Stimulated activated CD8-positive, alpha-beta memory T cell treated with anti-CD3 and anti-CD28 coated beads, Interleukin-2, amount 100 ng/mL, for 48 hours (primary cell): ENCODE measurements around the gene PRKCE.

Experiments
- DNase-seq, 2 donors: peaks; one replicate each; pipeline ENCODE4 v3.0.0-alpha.2; 2020; ENCODE audit warnings: low read depth in 2 of 2

Gene PRKCE

DNA sequence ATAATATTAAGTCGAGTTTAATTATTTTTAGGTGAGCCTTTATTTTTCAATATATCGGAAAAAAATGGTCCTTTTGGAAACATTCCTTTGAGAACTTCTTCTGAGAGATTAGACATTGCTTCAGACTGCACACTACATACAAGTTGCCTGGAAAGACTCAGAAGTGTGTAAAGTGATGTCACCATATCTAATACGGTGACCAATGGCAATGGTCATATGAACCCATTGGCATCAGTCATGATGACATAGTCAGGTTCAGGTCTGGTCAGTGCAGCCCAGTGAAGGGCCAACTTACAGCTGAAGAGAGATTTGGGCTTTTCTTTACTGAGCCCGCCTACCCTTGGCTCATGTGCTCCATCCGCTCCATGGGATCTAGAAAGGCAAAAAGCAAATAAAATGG lies 362.3 kb downstream of the PRKCE start:
- DNase-seq, result no peak

DNA sequence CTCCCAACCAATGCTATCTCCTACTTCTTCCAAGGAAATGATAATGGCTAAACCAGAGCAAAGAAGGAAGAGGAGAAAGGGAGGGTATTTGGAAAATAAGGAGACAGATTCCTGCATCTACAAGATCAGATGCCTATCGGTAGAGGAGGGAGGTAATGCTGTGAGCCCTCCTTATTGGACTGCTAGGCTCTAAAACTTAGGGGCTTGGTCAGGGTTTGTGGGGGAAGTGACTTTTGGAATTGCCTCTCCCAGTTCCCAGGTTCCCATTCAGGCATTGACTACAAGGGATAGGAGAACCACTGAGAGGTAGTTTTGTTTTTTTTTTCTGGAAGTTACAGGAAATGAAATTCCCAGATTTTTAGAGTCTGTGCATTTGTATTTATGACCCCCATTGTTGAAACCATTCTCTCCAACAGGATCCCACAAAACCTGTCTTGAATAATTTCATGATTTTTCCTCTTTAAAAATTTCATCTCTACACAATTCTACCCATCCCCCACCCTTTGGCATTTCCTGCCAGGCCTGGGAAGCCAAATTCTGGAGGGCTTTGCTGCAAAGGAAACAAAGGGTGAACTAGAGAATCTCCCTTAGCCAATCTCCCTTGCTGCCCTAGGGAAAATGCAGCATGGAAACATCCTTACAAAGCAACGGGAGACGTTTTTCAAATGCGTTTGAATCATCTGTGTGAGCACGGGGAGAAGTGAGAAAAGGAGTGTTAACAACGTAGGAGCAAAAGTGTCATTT lies 363.6 kb downstream of the PRKCE start:
- DNase-seq, result no peak

DNA sequence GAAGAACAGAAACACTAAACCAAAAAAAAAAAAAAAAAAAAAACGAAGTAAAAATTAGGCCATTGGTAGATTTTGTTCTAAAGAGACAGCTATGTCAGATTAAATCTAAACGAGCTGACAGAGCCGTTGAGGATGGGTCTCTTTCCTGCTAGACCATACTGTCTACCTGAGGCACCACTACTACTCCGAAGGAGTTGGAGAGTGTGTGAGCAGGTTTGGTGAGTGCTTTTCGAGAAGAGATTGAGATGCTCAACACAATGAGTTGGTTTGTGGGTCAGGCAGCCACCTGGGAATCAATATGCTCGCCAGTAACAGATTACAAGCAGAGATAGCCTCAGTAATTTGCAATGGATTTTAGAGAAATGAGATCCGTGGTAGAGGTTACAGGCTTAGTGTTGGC lies 364.2 kb downstream of the PRKCE start:
- DNase-seq, result no peak

DNA sequence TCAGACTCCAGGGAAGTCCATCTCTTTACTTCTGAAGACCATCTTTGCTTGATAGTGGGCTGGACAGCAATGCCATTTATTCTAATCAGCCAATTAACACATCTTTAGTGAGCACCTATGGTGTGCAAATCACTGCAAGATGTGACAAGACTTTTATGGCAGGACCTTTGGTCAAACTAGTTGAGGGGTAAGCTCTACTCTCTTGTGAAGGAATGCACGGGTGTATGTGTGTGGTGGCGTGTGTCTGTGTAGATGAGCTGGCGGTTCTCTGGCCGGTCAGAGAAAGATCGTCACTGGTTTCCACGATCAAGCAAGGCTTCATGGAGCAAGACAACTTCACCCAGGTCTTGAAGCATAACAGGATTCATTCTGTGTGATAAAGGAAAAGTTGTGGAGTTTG lies 364.6 kb downstream of the PRKCE start:
- no peak for DNase-seq

DNA sequence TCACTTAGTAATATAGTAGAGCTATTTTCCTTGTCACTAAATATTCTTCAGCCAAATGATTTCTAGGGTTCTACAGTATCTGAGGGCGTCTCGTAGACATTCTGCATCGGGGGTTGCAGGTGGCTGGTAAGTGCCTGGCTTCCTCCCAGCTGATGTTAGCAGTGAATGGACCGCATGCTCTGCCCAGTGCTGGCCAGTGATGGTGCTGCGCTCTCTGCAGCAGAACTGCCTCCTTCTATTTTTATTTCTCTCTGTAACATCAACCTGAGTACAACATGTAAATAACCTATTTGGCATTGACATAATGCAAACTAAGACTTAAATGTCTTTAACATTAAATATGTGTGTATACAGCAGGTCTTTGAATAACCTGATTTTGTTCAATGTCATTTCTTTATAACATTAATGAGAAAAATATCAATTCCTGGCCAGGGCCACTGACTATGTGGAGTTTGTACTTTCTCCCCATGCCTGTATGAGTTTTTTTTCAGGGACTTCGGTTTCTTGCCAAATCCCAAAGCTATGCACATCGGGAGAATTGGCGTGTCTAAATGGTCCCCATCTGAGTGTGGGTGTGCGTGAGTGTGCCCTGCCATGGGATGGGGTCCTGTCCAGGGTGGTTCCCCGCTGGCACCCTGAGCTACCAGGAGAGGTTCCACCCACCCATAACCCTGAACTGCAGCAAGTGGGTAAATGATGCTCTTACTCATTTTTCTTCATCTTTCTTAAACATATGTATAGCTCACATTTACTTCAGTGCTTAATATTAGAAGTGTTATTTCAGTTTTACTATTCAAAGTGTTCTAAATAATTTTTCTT lies 367.5 kb downstream of the PRKCE start:
- DNase-seq, result no peak

DNA sequence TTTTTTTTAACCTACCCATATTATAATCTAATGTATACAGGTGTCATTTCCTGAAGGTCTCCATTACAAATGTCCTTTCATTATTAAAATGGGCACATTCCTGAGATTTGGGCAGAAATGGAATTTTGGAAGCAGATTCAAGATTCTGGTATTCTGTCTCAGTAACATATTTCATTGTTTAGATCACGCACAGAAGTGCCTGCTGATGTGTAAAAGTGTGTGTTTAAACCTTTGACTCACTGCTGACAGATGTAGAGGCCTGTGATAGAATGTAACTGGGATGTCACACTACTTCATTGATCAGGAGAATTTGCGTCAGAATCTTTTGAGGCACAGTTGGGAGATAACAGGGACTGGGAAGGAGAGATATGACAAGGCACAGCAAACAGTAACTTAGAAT lies 368.9 kb downstream of the PRKCE start:
- no peak for DNase-seq

DNA sequence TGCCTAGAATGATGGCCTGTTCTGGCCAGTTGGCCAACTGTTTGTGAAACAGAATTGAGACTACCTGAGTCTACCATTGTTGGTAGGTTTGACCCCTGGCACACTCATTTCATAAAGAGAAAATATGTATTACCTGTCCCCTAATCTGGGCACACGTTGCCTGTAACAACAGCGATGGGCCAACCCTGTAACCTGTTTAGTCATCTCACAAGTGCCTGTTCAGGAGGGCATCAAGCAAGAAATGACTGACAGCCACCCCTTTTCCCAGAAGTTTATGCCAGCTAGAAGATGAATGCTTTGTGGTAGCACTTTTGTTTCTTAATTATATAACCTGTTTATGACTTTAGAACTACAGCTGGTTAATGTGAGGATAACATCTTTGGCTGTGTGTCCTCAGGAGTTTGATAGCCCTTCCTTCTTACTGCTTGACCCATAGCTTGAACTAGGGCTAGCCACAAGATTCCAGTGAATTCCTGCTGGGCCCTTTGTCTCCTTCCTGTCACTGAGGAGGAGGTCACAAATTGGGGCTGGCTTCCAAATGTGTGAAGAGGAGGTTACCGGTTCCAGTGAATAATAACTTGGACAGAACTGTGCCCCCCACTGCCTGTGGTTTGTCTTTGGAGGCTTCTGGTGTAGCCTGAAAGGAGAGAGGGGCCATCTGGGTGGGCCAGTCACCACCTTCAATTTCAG lies 371.8 kb downstream of the PRKCE start:
- no peak for DNase-seq

DNA sequence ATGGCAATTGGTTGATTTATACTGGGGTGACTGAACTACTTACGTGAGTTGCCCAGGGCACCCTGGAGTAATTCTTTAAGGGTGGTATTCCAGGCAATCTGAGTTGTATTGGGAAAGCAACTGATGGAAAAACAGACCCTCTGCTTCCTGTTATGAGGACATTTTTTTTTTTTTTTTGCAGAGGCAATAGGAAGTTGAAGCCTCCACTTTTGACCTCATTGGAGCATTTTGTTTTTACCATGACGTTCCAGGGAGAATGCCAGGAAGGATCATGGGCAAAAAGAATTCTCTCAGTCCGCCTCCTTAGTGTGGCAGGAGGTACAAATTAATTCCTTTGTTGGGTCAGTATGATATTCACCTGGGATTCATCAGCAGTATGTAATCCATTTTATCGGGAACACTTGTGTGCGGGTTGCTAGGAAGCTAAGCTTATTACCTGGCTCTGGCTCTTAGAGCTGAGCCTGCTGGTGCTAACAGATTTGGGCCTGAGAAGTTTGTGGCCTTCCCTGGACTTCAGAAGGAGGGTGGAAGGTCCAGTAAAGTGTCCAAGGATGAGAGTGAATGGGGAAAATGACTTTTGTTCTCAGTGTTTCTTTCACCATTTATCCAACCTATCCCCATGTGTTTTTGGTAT lies 372.8 kb downstream of the PRKCE start:
- DNase-seq, result no peak

DNA sequence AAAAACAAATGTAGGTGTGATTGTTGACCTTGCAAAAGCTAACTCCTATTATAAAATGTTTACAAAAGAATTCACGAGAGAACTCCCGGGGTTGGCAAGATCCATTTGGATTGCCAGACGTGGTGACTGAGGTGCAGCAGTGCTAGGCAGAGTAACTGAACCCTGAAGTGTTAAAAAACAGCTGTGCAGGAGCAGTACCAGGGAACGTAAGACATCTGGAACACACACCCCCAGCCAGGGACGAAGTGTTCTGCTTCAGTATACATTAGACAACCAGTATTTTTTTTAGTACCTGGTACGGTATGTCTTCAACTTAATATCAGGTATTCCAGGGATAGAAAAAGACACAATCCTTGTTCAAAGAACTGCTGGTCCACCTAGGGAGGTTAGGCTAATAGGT lies 373.6 kb downstream of the PRKCE start:
- DNase-seq, result no peak

DNA sequence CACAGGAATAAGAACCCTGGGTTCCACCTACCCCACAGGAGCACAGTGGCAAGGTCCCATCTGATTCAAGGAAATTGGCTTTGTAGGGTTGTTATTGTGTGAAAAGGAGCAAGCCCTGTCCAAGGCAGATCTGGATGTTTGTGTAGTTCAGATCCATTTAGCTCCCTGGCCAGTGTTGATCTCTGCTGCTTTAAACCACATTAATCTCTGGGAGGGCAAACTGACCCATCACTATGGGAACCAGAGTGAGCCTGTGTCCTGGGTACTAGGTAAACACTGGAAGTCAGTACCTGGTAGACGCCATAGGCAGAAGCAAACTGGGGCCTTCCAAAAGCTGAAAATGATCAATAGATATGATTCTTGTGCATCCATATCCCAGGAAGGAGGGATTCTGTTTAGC lies 374.2 kb downstream of the PRKCE start:
- no peak for DNase-seq

DNA sequence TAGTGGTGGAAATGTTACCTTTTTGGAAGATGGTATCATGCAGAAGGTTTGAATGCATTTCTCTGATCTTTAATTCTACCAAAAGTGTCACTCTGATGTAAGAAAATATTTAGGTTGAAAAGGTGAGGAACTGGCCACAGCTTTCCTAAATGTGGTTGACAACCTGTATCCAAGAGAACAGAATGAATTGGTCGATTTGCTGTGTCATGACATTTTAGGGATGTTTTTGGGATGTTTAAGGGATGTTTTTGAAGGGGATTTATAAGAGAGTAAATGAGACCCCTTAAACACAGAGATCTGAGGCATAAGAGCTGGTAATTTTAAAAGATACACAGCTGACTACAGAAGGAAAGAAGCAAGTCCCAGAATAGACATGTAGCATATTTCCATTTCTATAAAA lies 375.0 kb downstream of the PRKCE start:
- DNase-seq, result no peak

DNA sequence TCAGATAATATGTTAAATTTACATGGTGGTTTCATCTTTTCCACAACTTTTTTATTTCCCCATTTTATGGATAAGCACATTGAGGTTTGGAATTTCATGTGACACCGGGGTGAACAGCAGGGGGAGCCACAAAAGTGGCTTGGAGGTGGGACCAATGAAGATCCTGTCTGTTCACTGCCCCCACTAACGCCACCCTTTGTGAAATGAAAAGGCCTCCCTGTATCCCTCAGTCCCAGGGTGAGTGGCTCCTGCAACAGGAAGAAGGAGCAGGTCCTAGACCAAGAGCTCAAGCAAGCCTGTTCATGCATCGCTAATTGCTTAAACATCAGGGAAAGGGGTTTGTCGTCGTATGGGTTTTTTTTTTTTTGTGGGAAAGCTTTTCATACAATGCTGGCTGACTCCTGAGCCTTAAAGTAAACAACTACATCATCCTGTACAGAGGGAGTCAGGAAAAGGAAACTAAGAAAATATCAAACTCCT lies 377.9 kb downstream of the PRKCE start:
- DNase-seq, result no peak

DNA sequence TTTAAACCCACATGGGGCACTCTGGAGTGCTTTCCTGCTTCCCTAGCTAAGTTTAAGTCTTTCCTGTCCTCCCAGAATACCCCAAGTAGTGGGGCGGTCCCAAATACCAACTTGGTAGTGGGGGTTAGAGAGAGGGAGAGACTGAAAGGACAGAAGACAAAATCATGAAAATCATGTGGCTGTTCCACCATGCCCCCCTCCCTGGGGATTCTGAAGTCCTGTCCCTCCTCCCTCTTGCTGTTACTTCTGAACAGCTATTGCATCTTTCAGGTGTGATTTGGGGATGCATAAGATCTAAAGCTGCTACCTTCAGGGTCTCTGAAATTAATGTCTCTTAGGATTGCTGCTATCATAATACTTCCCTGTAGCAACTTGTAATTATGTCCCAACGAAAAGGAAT lies 378.9 kb downstream of the PRKCE start:
- DNase-seq, result no peak

DNA sequence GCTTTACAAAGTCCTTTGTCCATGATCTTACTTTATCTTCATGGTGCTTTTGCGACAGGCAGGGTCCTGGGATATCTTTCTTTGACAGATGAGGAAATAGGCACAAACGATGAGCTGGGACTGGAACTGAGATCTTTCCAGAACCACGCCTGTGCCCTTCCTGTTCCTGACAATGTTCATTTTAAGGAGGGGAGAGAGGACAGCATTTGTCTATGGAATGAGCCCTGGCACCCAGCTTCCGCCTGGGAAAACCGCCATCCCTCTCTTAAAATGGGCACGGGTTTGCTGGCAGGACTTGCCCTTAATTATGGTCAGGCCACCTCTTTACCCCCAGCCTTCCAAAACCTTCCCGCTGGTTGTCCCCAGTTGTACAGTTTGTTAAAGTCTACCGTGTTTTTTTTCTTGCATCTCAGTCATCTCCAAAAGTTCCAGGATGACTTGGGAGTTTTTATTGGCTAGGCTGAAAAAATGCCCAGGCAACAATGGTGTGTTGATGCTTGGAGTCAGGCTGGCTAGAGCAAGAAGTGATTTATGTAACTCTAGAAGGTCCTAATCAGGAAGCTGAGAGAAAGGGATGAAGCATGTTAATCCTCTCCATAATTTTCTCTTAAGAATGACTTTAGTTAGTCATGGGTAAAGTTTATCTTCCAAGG lies 380.8 kb downstream of the PRKCE start:
- no peak for DNase-seq

DNA sequence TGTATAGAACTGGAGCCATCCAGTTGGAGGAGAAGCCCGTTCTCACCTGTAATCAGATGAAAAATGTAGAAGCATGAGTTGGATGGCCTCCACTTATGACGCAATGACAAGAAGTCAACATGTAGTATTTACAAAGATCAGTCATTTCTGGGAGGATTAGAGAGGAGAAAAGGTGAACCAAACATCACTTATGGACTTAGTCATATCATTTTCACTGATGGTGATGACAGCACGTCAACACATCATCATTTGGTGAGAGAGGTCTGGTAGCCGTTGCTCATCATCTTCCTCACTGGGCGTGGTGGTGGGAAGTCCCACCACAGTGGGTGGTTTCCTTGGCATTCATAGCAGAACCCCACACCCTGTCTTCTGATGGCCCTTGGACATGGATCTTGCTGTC lies 381.5 kb downstream of the PRKCE start:
- DNase-seq, result peak; percentile 10 to 52

DNA sequence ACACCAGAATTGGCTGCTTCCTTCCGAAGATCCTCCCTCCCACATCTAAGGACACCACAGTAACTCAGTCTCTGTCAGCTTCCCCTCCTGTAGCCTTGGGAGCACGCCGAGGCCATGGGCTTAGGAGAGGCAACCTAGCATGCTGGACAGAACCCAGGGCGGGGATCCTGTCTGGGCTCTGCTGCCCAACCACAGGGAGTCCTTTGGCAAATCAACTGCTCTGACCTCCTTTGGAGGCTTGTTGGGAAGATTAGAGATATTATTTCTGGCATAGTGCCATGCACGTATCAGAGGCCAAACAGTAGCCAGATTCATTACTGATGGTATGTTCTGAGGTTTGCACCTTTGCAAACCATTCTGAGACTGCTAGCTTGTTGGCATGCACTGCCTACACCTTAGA lies 383.1 kb downstream of the PRKCE start:
- DNase-seq, result no peak

DNA sequence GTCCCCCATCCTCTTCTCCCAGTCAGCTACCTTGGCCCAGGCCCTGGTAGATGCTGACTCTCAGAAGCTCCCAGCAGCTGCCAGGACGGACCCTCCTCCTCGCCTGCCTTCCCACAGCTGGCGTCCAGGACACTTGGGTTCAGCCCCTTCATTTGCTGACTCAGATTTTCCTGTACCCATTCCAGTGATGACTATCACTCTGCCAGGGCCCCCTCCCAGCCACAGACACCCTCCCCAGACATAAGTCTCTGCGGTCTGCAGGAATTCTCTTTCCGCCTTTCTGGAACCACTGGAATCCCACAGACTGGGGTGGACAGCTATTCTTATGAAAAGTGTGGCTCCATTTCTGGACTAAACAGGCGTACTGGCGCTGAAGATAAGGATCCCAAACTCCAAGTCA lies 385.5 kb downstream of the PRKCE start:
- no peak for DNase-seq

DNA sequence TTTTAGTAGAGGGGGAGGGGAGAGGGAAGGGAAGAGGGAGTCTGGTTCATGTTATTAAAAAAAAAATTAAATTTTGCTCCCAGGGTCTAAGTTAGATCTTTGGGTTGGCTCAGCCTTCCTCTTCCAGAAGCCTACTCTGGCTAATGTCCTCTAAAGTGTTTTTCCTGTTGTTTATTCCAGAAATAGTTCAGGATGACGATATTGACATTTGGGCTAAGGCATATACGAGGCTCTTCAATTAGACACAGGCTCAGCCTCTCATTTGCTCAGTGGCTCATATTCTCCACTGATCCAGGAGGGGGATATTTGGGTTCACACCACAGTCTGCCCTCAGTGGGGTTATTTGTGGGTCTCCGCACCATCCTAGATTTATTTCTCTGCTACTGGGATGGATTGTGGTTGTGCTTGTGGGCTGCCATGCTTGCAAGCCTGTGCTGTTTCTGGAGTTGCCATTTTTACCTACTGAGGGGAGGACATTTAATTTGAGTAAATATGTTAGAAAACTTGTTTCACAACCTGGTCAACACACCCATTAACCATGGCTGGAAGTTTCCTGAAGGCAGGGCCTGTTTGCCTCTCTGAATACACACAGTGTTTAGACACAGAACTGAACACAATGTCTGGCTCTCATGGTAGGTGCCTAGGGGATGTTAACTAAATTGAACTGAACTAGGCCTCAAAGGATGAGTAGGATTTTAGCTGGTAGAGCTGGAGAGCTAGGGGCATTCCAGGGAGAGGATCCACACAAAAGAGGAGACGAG lies 388.2 kb downstream of the PRKCE start:
- no peak for DNase-seq

DNA sequence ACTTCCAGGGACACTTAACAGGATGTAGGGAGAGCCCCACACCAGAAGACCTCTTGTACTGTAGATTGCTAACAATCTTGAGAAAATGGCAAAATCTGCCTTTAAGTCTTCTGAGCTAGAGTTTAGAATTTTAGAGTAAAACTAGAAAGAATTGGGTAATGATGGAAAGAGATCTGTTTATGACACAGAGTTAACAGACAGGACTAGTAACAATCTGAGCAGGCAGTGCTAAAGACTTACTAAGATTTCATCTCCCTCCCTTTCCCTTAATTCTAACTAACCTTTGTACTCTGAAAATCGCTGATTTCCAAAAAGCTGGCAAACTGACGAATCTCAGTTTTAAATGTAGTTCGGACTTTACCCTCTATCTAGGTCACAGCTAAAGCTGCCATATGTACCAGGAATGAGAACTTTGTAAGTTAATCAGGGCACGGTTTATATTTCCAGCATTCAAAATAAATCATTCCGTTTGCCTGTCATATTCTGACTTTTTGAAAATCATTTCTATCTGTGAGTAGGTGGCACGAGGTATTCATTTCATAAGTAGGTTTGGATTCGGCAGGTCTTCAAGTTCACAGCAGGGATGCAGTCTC lies 389.2 kb downstream of the PRKCE start:
- DNase-seq, result no peak

DNA sequence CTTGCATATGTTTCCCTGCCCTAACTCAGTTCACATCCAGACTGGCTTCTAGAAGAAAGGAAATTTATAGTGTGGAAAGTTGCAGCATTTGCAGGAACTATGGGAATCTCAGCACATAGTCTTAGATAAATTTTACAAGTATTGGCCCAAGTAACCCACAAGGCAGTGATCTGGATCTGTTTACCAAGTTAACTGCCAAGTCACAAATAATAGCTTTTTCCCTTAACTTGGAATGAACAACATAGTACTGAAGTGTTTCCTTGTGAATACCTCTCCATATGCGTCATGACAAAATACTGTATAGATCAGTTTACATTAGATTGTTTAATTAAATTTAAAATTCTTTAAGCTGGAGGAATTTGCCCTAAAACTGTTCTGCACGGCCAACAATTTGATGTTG lies 390.0 kb downstream of the PRKCE start:
- no peak for DNase-seq
